ENCODE results near the gene ATP1A2. TPM values are rescaled to one million over a fixed set of nuclear protein-coding genes. Genes with fewer than 3 reads are reported as not detected.

Gene ATP1A2
- total RNA-seq, 2 experiments from 2014 or later, result not detected

DNA sequence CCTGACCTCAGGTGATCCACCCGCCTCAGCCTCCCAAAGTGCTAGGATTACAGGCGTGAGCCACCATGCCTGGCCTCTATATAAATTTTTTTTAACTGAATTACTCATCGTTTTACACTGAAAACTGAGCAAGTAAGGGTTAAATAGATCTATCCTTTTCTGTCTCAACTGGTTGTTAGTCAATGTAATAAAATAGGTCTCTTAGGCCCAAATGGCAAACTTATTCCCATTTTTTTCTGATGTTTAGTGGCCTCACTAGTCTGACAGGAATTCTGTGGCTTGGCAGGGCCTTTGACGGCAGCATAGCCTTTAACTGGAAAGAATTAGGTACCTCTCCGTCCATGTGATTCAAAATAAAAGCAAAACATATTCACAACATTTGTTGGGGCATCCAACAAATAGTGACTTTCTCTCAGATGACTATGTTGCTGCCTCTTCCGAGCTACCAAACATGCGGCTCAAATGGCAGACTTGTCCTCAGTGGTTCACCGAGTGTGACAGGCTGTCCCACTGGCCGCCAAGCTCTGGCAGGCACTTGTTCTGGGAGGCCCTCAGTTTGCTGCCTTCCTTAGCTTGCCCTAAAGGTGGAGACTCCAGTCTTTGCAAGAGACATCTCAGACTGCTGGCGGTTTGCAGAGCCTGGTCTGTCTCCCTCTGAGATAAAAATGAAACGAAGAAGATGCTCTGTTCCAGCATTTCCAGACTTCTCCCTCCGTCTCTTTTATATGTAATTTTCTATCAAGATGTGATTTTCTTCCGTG, 53.2 kb downstream of the ATP1A2 start:
- TF ChIP-seq, protein P1, sequence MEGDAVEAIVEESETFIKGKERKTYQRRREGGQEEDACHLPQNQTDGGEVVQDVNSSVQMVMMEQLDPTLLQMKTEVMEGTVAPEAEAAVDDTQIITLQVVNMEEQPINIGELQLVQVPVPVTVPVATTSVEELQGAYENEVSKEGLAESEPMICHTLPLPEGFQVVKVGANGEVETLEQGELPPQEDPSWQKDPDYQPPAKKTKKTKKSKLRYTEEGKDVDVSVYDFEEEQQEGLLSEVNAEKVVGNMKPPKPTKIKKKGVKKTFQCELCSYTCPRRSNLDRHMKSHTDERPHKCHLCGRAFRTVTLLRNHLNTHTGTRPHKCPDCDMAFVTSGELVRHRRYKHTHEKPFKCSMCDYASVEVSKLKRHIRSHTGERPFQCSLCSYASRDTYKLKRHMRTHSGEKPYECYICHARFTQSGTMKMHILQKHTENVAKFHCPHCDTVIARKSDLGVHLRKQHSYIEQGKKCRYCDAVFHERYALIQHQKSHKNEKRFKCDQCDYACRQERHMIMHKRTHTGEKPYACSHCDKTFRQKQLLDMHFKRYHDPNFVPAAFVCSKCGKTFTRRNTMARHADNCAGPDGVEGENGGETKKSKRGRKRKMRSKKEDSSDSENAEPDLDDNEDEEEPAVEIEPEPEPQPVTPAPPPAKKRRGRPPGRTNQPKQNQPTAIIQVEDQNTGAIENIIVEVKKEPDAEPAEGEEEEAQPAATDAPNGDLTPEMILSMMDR (IDR thresholded peaks at IDR 0.05), result no peak
- POLR2A ChIA-PET, result interaction anchor here (0.6 to 1.3 kb wide), 4 partner anchors 60 to 131 kb away, joined by 3 read pairs; partner anchors contain the start of gene DCAF8
- DNase-seq (no peak), ATAC-seq (no peak)
- H3K9me3 Mint-ChIP-seq, result no peaks in the 10 kb centered on the region
- peaks cover 11% of the 10 kb centered on the region for H3K27me3 Mint-ChIP-seq
- H3K27ac Mint-ChIP-seq, result no peak overlapping the region
- no peaks in the 10 kb centered on the region for H3K36me3 Mint-ChIP-seq (ENCODE audit: low read depth)
- peaks cover 33% of the 10 kb centered on the region for H3K4me1 Mint-ChIP-seq (ENCODE audit: low read depth)
- CTCF ChIA-PET, result interaction anchor here (0.7 to 1.9 kb wide), 7 partner anchors 13 to 207 kb away, joined by 3 to 7 read pairs (median 5); no protein-coding TSS in a partner anchor
- intact Hi-C loops (cut with micrococcal nuclease), result loop anchor here (5.0 kb wide), 1 partner anchor 81 kb away; no protein-coding TSS in a partner anchor
- H3K4me3 Mint-ChIP-seq, result no peak overlapping the region

DNA sequence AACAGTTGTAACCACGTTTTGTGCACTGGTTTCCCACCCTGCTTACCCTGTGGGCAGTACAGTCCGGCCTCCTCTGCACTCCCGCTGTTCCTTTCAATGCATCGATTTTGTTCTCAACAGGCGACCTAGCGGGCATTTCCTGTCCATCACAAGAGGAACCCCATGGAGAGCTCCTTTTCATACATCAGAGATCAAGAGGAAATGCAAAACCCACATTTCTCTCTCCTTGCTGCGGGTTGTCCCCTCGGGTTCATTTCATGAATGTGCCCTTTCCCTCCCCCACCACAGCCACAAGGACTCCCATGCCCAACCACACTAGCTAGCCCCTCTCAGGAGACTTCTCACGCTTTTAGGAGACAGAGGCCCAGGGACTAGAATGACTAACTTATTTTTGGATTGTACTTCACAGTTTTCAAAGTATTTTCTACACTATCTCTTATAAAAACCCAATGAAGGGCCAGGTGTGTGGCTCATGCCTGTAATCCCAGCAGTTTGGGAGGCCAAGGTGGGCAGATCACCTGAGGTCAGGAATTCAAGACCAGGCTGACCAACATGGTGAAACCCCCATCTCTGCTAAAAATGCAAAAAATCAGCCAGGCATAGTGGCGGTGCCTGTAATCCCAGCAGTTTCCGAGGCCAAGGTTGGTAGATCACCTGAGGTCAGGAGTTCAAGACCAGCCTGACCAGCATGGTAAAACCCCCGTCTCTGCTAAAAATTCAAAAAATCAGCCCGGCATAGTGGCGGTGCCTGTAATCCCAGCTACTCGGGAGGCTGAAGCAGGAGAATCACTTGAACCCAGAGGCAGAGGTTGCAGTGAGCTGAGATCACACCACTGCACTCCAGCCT, 54.2 kb downstream of the ATP1A2 start:
- intact Hi-C loops (cut with micrococcal nuclease), result loop anchor here (5.0 kb wide), 1 partner anchor 82 kb away; no protein-coding TSS in a partner anchor
- H3K4me3 Mint-ChIP-seq, result no peak overlapping the region
- ChIA-PET POLR2A (interaction anchor here (0.6 to 1.3 kb wide), 5 partner anchors 61 to 130 kb away, joined by 3 read pairs; partner anchors contain the start of gene DCAF8), CTCF (interaction anchor here (0.7 to 1.9 kb wide), 9 partner anchors 14 to 206 kb away, joined by 3 to 7 read pairs (median 5); no protein-coding TSS in a partner anchor)
- ATAC-seq (peak; percentile 67), DNase-seq (peak; percentile 85)
- no peaks in the 10 kb centered on the region for H3K36me3 Mint-ChIP-seq (ENCODE audit: low read depth)
- TF ChIP-seq, protein P1 (IDR thresholded peaks at IDR 0.05), result no peak
- peaks cover 11% of the 10 kb centered on the region for H3K27me3 Mint-ChIP-seq
- H3K4me1 Mint-ChIP-seq (ENCODE audit: low read depth), result peaks cover 33% of the 10 kb centered on the region
- peak overlapping the region; percentile 30 for H3K27ac Mint-ChIP-seq
- H3K9me3 Mint-ChIP-seq, result no peaks in the 10 kb centered on the region

DNA sequence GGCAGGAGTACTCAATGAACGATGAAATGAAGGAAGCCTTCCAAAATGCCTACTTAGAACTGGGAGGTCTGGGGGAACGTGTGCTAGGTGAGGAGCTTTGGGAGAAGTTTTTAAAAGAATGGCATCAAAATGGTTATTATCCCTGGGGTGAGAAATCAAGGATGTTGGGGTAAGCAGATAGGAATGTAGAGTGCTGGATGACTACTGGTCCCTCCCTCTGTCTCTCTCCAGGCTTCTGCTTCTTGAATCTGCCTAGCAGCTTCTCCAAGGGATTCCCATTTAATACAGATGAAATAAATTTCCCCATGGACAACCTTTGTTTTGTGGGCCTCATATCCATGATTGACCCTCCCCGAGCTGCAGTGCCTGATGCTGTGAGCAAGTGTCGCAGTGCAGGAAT, 55.8 kb downstream of the ATP1A2 start:
- H3K4me3 Mint-ChIP-seq, result no peak overlapping the region
- ChIA-PET POLR2A (no interaction called here), CTCF (interaction anchor here (1.2 to 1.4 kb wide), 2 partner anchors 62 to 86 kb away, joined by 3 to 5 read pairs; no protein-coding TSS in a partner anchor)
- no peaks in the 10 kb centered on the region for H3K9me3 Mint-ChIP-seq
- intact Hi-C loops (cut with micrococcal nuclease), result no loop called here
- H3K36me3 Mint-ChIP-seq (ENCODE audit: low read depth), result no peaks in the 10 kb centered on the region
- TF ChIP-seq, protein P1 (IDR thresholded peaks at IDR 0.05), result no peak
- ATAC-seq (no peak), DNase-seq (no peak)
- H3K4me1 Mint-ChIP-seq (ENCODE audit: low read depth), result peaks cover 30% of the 10 kb centered on the region
- no peak overlapping the region for H3K27ac Mint-ChIP-seq
- peaks cover 8% of the 10 kb centered on the region for H3K27me3 Mint-ChIP-seq

DNA sequence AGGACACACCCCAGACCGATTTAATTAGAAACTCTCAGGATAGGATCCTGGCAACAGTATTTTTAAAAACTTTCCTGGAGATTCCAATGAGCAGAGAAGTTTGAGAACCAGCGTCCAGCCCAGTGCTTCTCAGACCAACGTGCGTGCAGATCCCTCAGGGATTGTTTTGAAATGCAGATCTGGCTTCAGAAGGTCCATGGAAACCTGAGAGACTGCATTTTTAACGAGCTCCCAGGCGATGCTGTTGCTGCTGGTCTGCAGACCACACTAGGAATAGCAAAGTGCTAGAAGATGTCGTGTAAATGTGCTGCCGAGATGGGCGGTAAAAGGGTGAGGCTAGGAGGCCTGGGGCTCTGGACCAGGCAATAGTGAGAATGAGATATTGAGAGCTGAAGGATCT, 56.4 kb downstream of the ATP1A2 start:
- peaks cover 5% of the 10 kb centered on the region for H3K27me3 Mint-ChIP-seq
- no peak overlapping the region for H3K27ac Mint-ChIP-seq
- ChIA-PET CTCF (interaction anchor here (1.2 to 1.5 kb wide), 3 partner anchors 21 to 80 kb away, joined by 3 read pairs; no protein-coding TSS in a partner anchor), POLR2A (no interaction called here)
- no peak overlapping the region for H3K4me3 Mint-ChIP-seq
- no peak for ATAC-seq
- no peak for DNase-seq
- no peaks in the 10 kb centered on the region for H3K9me3 Mint-ChIP-seq
- peaks cover 25% of the 10 kb centered on the region for H3K4me1 Mint-ChIP-seq (ENCODE audit: low read depth)
- TF ChIP-seq, protein P1 (IDR thresholded peaks at IDR 0.05), result no peak
- no peaks in the 10 kb centered on the region for H3K36me3 Mint-ChIP-seq (ENCODE audit: low read depth)
- intact Hi-C loops (cut with micrococcal nuclease), result no loop called here

All from activated CD8-positive, alpha-beta T cell treated with anti-CD3 and anti-CD28 coated beads for 36 hours (primary cell).